Small intestine (tissue), 7 donors: Measurements from ENCODE around the gene DEPDC4. TPM values are rescaled to one million over a fixed set of nuclear protein-coding genes. Genes with fewer than 3 reads are reported as not detected.

Experiments
- DNase-seq, 2 donors: peaks; one replicate each; pipeline versions ENCODE4 v3.0.0 to v3.0.0-alpha.2; 2013
- FAIRE-seq: peaks from 2 replicates; lab custom pipeline; 2012; peaks lifted over from hg19 to GRCh38; lab: Jason Lieb, UNC
- H3K27ac ChIP-seq, 3 donors: one replicate each; pipeline ENCODE4 v1.5.1; 2013; ENCODE audit warnings: low read length in 2 of 3, mild to moderate bottlenecking in 2 of 3, control low read depth in 1 of 3, inconsistent platforms in 1 of 3, low read depth in 1 of 3, moderate library complexity in 1 of 3
- H3K27me3 ChIP-seq, 3 donors: one replicate each; pipeline ENCODE4 v1.6.1; 2013; ENCODE audit warnings: low read length in 3 of 3, inconsistent platforms in 1 of 3; ENCODE audit not compliant: control insufficient read depth in 3 of 3, insufficient read depth in 3 of 3
- H3K36me3 ChIP-seq, 3 donors: one replicate each; pipeline ENCODE4 v1.6.1; 2013; ENCODE audit warnings: low read length in 3 of 3, inconsistent platforms in 1 of 3, low read depth in 1 of 3, mild to moderate bottlenecking in 1 of 3, moderate library complexity in 1 of 3; ENCODE audit not compliant: control insufficient read depth in 3 of 3, insufficient read depth in 2 of 3
- H3K4me1 ChIP-seq, 3 donors: one replicate each; pipeline ENCODE4 v1.6.1; 2013; ENCODE audit warnings: low read length in 2 of 3, inconsistent platforms in 1 of 3, low read depth in 1 of 3, mild to moderate bottlenecking in 1 of 3, moderate library complexity in 1 of 3; ENCODE audit not compliant: control insufficient read depth in 3 of 3, insufficient read depth in 2 of 3
- H3K4me3 ChIP-seq, 3 donors: one replicate each; pipeline ENCODE4 v1.5.1; 2013; ENCODE audit warnings: low read length in 3 of 3, control low read depth in 1 of 3, inconsistent platforms in 1 of 3, low read depth in 1 of 3, mild to moderate bottlenecking in 1 of 3, moderate library complexity in 1 of 3
- H3K9me3 ChIP-seq, 2 donors: one replicate each; pipeline ENCODE4 v1.6.1; 2013; ENCODE audit warnings: low read depth in 1 of 2, low read length in 1 of 2; ENCODE audit not compliant: control insufficient read depth in 2 of 2, insufficient read depth in 1 of 2
- WGBS, 3 donors: extraction: QIAGEN DNeasy Blood & Tissue Kit; methylation state at CpG; one replicate each; pipeline ENCODE4 v1.1.7; 2013; 5-methylcytosine and 5-hydroxymethylcytosine counted together
- polyA plus RNA-seq, 4 donors: library from polyadenylated mRNA; stranded (reverse) in 3 of 4; unstranded in 1 of 4; fragments of 200-250 nt in 3 of 4; fragments of 120-200 nt in 1 of 4; gene quantifications; one replicate each; pipeline versions ENCODE4 v1.2.1 to v1.2.3, GENCODE V29; 2013
- donor health status: healthy with polysubstance abuse.
- donor health status: control.
- donor health status: control.
- donor health status: Bipolar disorder and iron deficiency.
- donor health status: healthy.

Gene DEPDC4
- polyA plus RNA-seq, 4 donors, result 0.67 to 3.6 (median 1.5) TPM

DNA sequence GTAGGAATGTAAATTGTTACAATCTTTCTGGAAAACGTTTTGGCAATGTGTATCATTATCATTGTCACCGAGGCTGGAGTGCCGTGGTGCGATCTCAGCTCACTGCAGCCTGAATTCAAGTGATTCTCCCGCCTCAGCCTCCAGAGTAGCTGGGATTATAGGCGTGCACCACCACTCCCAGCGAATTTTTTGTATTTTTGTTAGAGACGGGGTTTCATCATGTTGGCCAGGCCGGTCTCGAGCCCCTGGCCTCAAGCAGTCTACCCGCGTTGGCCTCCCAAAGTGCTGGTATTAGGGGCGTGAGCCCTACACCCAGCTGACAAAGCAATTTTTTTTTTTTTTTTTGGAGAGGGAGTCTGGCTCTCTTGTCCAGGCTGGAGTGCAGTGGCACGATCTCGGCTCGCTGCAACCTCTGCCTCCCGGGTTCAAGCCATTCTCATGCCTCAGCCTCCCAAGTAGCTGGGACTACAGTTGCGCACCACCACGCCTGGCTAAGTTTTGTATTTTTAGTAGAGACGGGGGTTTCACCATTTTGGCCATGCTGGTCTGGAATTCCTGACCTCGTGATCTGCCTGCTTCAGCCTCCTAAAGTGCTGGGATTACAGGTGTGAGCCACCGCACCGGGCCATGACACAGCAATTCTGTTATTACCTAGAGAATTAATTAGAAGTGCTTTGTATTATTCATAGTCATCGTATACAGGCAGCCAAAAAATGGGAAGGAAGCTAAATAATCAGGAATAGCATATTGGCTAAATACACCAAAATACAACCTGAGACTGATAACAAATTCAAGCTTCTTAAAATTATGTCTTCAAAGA is 65.1 kb downstream of the DEPDC4 start:
- H3K4me3 ChIP-seq, result peak overlapping the region in 2 of 3 donors; percentile 82 to 87
- H3K27ac ChIP-seq, result peak overlapping the region in 1 of 3 donors; percentile 15
- H3K36me3 ChIP-seq, result peaks cover 0 to 20% (median 0%) of the 10 kb centered on the region in 3 donors
- DNase-seq (no peak), FAIRE-seq (no peak)
- peaks cover 0 to 10% (median 4%) of the 10 kb centered on the region in 3 donors for H3K4me1 ChIP-seq
- H3K9me3 ChIP-seq, result no peaks in the 10 kb centered on the region
- 73 to 84% (median 77%) methylated on average over 24 of the region's 24 CpGs for WGBS, 3 donors
- no peaks in the 10 kb centered on the region for H3K27me3 ChIP-seq

DNA sequence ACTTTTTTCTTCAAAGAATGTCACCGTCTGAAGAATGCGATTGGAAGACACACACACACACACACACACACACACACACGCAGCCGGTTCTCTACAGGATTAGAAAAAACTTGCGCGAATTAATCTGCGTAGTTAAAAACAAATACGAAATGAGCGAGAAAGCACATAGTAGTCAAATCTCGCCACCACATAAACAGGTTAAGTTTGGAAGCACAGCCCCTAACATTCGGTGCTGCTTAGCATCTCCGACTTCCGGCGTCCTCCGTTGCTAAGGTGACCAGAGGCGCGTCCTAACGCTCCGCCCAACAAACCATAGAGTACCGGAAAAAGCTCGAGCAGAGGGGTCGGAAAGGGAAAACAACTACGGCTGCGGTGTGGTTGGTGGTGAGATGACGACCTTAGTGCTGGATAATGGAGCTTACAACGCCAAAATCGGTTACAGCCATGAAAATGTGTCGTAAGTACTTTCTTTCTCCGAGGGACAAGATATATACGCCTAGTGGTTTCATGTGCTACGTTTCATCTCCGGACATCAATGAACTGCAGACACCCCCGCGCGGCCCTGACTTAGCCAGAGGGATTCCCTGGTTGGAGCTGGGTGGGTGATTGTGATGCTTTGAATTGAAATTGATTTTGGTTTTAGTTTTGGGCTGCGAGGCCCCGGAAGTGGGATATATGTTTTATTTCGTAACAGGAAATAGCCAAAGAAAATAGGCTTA is 66.3 kb downstream of the DEPDC4 start, which contains the start of gene ACTR6:
ACTR6 (plus strand) TSS at position 353 of the 719 bp plus-strand sequence; CDS start at position 390, 37 bp downstream.
- peaks cover 0 to 10% (median 4%) of the 10 kb centered on the region in 3 donors for H3K4me1 ChIP-seq
- H3K4me3 ChIP-seq, result peak within 1 kb of the TSS; percentile 79 to 87 (median 82)
- H3K27me3 ChIP-seq, result no peaks in the 10 kb centered on the region
- FAIRE-seq (no peak), DNase-seq (peak; percentile 97 to 98)
- no peaks in the 10 kb centered on the region for H3K9me3 ChIP-seq
- H3K36me3 ChIP-seq, result peaks cover 0 to 17% (median 0%) of the 10 kb centered on the region in 3 donors
- 0% methylated on average over 38 of the region's 38 CpGs for WGBS, 3 donors
- H3K27ac ChIP-seq, result peak within 1 kb of the TSS; percentile 85 to 95 (median 86)

DNA sequence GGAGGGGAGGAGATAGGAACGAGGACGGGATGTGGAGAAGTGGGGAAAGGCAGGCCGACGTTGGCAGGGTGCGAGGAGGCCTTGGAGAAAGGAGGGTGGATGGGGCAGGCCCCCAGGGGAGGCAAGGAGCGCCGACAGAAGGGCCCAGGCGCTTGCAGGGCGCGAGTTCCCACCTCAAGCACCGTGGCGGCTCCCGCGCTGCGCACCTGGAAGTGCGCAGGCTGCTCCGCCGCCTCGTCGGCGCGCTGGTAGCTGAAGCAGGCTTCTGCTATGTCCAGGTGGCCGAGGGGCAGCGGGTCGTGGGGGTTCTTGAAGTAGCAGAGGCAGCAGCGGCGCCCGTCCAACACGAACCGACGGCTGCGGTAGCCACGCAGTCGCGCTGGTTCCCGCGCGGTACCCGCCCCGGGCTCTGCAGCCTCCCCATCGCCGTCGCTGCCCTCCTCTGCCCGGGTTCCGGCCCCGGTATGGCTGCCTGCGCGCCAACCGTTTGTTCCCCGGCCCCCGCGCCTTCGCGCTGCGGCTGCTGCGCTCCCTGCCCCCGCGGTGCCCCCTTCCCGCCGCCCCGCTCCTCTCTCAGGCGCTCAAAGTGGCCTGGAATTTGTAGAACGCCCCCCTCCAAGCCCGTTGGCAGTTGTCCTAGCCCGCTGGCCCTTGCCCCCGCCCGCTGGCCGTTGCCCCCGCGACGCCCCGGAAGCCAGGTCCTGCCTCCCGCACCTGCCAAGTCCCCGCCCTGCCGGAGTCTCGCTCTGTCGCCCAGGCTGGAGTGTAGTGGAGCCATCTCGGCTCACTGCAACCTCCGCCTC is 67.3 kb downstream of the DEPDC4 start:
- Histone ChIP-seq H3K36me3 (peaks cover 0 to 19% (median 0%) of the 10 kb centered on the region in 3 donors), H3K4me1 (peaks cover 0 to 10% (median 4%) of the 10 kb centered on the region in 3 donors), H3K4me3 (peak overlapping the region; percentile 79 to 87 (median 82)), H3K27me3 (no peaks in the 10 kb centered on the region), H3K9me3 (no peaks in the 10 kb centered on the region), H3K27ac (peak overlapping the region; percentile 48 to 73 (median 57))
- WGBS, 3 donors, result 0 to 1% (median 1%) methylated on average over 53 to 79 of the region's 79 CpGs
- FAIRE-seq (no peak), DNase-seq (peak; percentile 83 to 90)

DNA sequence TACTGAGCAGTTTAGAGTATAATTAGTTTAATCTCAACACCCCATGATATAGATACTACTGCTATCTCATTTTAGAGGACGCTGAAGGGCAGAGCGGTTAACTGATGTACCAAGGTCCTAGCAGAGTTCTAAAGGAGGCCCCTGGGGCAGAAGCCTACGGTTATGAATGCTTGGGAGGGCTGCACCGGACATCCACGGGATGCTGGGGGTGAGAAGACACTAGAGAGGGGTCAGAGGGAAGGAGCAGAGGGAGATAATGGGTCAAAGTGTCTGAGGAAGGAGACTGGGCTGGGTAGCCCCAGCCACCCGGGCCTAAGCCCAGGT is 67.9 kb downstream of the DEPDC4 start:
- 7 to 33% (median 31%) methylated on average over 6 of the region's 6 CpGs for WGBS, 3 donors
- FAIRE-seq (no peak), DNase-seq (peak in 1 of 2 donors; percentile 10)
- Histone ChIP-seq H3K4me1 (peaks cover 0 to 10% (median 4%) of the 10 kb centered on the region in 3 donors), H3K36me3 (peaks cover 0 to 14% (median 0%) of the 10 kb centered on the region in 3 donors), H3K9me3 (no peaks in the 10 kb centered on the region), H3K27ac (peak overlapping the region; percentile 48 to 73 (median 57)), H3K27me3 (no peaks in the 10 kb centered on the region), H3K4me3 (peak overlapping the region; percentile 79 to 87 (median 82))

DNA sequence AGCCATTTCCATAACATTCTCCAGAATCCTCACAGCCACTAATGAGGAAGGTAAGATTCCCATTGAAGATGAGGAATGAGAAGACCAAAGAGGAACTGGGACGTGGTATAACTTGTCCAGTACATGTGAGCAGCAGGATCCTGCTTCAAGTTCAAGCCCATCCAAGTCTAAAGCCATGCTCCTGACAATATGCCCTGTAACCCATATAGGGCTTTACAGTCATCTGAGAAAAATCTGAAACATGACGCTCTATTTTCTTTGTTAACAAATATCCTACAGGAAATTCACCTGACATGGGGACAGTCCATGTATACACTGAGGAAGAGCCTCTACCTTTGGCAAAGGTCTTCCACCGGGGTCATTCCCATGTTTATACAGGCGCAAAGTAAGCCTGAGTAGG is 69.4 kb downstream of the DEPDC4 start:
- Histone ChIP-seq H3K27ac (no peak overlapping the region), H3K9me3 (no peaks in the 10 kb centered on the region), H3K36me3 (peaks cover 0 to 17% (median 0%) of the 10 kb centered on the region in 3 donors), H3K4me1 (peaks cover 0 to 10% (median 4%) of the 10 kb centered on the region in 3 donors), H3K4me3 (no peak overlapping the region), H3K27me3 (no peaks in the 10 kb centered on the region)
- FAIRE-seq (no peak), DNase-seq (no peak)
- WGBS, 3 donors, result 91 to 95% (median 91%) methylated on average over 4 of the region's 4 CpGs

DNA sequence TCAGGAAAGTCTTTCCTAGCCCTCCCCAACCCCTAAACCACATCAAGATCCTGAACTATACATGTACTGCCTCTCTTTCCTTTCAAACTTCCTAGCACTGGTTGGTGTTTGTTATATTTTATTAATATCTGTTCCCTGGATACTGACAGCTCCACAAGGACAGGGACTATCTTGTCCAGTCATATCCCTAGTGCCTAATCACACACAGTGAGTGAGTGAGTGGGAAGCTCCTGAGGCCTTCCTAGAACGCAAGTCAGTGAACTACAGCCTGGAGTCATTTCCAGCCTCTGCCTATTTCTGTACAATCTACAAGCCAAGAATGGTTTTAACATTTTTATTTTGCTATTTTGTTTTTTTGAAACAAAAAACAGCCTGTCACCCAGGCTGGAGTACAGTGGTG is 73.8 kb downstream of the DEPDC4 start:
- Histone ChIP-seq H3K4me1 (no peaks in the 10 kb centered on the region), H3K27me3 (no peaks in the 10 kb centered on the region), H3K9me3 (no peaks in the 10 kb centered on the region), H3K27ac (no peak overlapping the region), H3K4me3 (no peak overlapping the region), H3K36me3 (peaks cover 0 to 42% (median 0%) of the 10 kb centered on the region in 3 donors)
- WGBS, 3 donors, result 96 to 100% (median 98%) methylated on average over 1 of the region's 1 CpG
- DNase-seq, result no peak
- no peak for FAIRE-seq
